WI38 (cell line): ENCODE data around the gene CHRNA4.

Experiments used
- H3K4me3 ChIP-seq: 2 replicates; pipeline ENCODE4 v1.5.1; 2011; ENCODE audit warnings: low read depth, mild to moderate bottlenecking, control low read depth, low read length
- TF ChIP-seq, protein P1 (sequence below): IDR thresholded peaks from 2 replicates; pipeline ENCODE4 v1.5.1; 2012; ENCODE audit warnings: low read depth, mild to moderate bottlenecking, control low read depth, low read length

CHRNA4 gene

GRCh38 chr20:63396300-63396699 lies 35.2 kb upstream of the CHRNA4 start:
- TF ChIP-seq, protein P1, sequence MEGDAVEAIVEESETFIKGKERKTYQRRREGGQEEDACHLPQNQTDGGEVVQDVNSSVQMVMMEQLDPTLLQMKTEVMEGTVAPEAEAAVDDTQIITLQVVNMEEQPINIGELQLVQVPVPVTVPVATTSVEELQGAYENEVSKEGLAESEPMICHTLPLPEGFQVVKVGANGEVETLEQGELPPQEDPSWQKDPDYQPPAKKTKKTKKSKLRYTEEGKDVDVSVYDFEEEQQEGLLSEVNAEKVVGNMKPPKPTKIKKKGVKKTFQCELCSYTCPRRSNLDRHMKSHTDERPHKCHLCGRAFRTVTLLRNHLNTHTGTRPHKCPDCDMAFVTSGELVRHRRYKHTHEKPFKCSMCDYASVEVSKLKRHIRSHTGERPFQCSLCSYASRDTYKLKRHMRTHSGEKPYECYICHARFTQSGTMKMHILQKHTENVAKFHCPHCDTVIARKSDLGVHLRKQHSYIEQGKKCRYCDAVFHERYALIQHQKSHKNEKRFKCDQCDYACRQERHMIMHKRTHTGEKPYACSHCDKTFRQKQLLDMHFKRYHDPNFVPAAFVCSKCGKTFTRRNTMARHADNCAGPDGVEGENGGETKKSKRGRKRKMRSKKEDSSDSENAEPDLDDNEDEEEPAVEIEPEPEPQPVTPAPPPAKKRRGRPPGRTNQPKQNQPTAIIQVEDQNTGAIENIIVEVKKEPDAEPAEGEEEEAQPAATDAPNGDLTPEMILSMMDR = no peak
- no peak overlapping the region for H3K4me3 ChIP-seq

DNA sequence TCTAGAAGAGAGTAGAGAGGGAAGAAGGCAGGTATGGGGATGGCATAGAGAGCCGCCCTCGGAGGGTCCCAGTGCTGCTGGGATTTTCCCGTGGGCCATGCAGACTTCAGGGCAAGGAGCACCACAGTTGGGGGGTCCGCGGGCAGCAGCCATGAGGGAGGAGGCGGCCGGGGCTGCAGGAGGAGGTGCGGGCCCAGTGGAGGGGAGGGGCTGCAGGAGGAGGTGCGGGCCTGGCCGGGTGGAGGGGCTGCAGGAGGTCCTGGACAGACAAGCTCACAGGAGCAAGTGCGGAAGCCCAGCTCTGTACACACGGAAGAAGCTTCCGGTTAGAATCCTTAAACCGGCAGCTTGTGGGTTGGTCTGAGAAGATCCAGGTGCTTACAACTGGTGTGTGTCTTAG lies 34.6 kb upstream of the CHRNA4 start:
- H3K4me3 ChIP-seq = no peak overlapping the region
- TF ChIP-seq, protein P1 = no peak

GRCh38 chr20:63394920-63395455 lies 33.8 kb upstream of the CHRNA4 start:
- TF ChIP-seq, protein P1 = no peak
- H3K4me3 ChIP-seq = no peak overlapping the region

DNA sequence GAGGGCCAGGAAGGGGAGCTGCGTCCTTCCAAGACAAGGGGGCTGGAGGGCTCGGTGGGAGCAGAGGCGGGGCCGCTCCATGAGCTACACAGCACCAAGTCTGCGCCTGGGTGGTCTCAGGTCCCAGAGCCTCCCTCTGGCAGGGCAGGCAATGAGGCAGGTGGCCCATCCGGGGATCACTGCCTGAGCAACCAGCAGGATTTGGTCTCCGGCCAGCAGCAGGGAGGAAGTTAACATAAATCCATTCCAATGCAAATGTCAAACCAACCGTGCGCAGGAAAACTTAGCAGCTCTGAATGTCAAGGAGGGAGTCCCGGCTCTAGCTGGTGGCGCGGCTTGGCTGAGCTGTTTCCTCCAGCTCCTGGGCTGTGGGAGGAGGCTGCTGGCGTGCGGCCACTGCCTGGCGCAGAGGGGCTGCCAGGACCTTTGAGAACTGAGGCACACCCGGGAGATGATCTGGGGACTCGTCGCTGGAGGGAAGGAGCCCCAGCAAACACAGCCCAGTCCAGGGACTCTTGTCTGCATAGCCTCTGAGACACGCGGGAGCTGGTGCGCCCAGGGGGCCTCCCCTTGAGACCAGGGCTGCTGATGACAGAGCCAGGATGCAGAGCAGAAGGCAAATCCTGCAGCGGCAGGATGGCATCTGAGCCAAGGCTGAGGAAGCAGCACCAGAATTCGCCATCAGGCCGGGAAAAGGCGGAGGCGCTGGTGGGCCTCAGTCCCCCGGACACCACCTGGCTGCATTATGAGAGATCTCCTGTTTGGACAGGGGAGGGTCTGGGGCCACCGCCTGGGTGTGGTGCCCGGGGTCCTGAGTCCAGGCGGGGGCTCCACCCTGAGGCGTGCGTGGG lies 33.1 kb upstream of the CHRNA4 start:
- H3K4me3 ChIP-seq = no peak overlapping the region
- TF ChIP-seq, protein P1 = no peak

GRCh38 chr20:63393566-63393965 lies 32.4 kb upstream of the CHRNA4 start:
- TF ChIP-seq, protein P1 = no peak
- no peak overlapping the region for H3K4me3 ChIP-seq

- TF ChIP-seq, protein P1 = no peak
- no peak overlapping the region for H3K4me3 ChIP-seq
Observed at GRCh38 chr20:63392465-63393365, 31.6 kb upstream of the CHRNA4 start.
